Mesenteric fat pad (tissue), 1 donor: ENCODE results near the gene RFX1. TPM values are rescaled to one million over a fixed set of nuclear protein-coding genes. Genes with fewer than 3 reads are reported as not detected.
A peak's percentile ranks its signal among the peaks of the same experiment; 100 is the strongest.

Experiments used
- DNase-seq: peaks from one replicate; pipeline ENCODE4 v3.0.0-alpha.2; 2020; ENCODE audit warnings: low spot score
- total RNA-seq: library from RNA; stranded (reverse); fragmentation: NEBNext Ultra II Directional; extraction: Animal tissue kit (Norgen Biotek cat#: 25700); gene quantifications from one replicate; pipeline ENCODE4 v1.2.1, GENCODE V29; 2021
- donor health status: DM: yes; HTN: yes; CAD: no.

RFX1 gene
- total RNA-seq, 1 donor from 2014 or later: 12.2 TPM

DNA sequence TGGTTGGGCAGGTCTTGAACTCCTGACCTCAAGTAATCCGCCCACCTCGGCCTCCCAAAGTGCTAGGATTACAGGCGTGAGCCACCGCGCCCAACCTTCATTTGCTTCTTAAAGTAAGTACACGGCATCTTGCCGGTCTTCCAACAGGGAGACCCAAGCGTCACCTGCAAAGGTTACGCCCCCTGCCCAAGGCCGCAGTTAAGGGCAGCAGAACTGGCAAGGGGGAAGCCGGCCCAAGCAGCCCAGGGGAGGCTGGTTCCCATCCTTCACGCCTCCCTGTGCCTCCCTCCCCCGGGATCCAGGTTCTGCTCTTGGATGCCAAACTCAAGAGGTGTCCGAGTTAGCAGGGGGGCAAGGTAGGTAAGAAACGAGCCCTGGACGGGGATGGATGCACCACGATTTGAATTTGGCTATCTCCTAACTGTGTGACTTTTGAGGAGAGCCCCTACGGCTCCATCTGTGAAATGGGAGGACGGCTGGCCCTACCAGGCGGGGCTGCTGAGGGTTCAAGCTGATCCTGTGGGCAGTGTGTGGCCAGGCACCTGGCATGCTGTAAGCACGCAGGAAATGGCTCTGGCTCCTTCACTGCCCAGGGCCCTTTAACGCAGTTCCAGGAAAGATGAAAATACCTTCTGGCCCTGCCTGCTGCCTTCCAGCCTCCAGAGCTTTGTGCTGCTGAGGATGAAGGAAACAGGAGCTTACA is 9.0 kb downstream of the RFX1 start:
- DNase-seq: no peak

- no peak for DNase-seq
Observed at GRCh38 chr19:13995878-13996765, 10.0 kb downstream of the RFX1 start.

GRCh38 chr19:13995017-13995728 is 10.9 kb downstream of the RFX1 start:
- no peak for DNase-seq

DNA sequence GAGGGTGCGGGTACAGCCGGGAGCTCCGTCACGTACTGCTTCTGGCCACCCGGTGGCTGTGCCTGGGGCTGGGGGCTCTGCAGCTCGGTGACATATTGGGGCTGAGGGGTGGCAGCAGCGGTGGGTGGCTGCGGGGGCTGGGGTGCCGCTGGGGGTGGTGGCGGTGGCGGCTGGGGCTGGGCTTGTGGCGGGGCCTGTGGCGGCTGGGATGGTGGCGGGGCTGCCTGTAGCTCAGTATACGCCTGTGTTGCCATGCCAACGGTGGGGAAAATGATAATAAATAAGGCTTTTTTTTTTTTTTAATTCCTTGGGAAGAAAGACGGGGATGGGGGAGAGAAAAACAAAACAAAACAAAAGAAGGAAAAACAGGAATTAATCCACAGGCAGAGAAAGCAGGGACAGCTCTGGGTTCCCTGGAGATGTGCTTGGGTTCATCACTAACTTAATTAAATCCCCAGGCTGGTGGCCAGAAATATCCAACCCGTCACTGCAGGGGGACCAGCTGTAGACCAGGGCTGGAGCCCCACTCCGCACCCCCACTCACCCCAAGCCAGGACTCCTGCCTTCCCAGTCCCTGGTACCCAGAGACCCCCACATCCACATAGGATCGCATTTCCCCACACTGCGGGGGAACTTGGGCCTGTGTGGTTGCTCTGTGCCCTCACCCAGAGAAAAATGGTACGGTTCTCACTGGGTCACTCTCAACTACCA is 12.4 kb downstream of the RFX1 start:
- no peak for DNase-seq

GRCh38 chr19:13992025-13992424 is 14.1 kb downstream of the RFX1 start:
- DNase-seq: no peak

DNA sequence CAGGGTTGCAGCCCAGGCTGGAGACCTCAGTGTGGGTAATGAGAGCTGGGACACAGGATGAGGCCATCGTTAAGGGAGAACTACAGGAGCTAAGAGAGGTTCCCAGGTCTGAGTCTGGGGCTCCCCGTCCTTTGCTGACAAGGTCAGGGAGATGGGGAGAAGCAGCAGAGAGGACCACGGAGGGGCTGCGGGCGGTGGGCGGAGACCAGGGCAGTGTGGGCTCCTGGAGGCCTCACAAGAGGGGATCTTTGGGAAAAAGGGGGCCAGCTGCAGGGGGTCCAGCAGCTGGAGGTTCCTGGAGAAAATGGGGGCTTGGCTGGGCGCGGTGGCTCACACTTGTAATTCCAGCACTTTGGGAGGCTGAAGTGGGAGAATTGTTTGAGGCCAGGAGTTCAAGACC is 16.0 kb downstream of the RFX1 start:
- no peak for DNase-seq

GRCh38 chr19:13989487-13989886 is 16.6 kb downstream of the RFX1 start:
- DNase-seq: no peak

DNA sequence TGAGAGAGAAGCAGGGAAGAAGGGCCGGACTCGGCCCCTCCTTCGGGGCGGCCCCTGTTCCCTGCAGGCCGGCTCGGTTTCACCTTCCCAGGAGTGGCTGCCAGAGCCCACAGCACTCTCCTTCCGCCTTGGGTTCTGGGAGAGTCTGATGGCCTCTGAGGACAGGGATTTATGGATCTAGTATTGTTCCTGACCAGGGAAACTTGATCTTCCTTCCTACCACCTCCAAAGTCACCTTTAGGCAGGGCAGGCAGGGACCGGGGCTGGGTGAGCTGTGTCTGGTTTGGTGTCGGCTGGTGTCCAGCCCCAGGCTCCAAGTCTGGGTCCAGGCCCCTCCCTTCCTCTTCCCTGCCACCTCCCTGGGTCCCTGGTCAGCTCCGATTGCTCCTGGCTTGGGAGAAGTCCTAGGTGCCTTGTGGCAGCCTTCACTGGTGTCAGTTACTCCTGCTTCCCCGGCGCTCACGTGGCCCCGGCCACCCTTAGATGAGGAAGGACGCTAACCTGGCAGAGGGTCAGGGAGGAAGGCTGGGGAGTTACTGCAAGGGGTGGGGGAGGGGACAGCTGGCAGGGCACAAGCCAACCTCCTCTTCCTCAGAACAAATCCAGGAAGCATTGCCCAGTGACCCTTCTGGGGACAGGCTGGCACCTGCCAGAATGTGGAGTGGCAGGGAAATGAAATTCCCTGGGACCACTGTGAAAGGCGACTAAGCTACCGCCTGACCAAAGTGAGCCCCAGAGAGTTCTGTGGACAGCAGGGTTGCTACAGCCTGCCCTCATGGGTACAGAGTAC is 18.8 kb downstream of the RFX1 start:
- DNase-seq: no peak

GRCh38 chr19:13986348-13986904 is 19.7 kb downstream of the RFX1 start:
- DNase-seq: peak; percentile 94

DNA sequence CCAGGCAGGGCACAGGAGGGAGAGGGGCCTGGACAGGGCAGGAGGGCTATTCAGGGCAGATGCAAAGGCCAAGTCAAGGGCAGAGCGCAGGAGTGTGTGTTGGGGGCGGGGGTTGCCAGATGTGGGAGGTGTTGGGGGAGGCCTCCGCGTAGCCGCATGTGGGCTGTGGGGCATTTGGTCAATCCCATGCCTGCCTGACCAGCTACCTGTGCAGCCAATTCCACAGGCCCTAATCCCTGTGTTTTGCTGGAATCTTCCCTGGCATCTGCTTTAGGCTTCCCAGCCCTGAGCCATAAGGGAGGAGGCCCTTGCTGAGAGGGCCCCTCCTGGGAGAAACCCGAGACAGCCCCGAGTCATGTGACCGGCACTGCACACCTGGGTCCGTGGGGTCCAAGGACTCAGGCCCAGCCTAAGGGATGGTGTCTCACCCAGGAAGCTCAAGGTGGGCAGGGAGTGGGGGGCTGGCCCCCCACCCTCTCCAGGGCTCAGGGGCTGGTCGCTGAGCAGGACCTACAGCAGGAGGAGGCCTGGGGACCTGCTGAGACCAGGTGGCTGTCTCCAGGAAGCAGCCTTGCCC is 20.3 kb downstream of the RFX1 start:
- DNase-seq: no peak

- no peak for DNase-seq
Observed at GRCh38 chr19:13984875-13985741, 21.0 kb downstream of the RFX1 start.

GRCh38 chr19:13984186-13984585 is 21.9 kb downstream of the RFX1 start:
- DNase-seq: no peak

- no peak for DNase-seq
Observed at GRCh38 chr19:13983213-13983889, 22.8 kb downstream of the RFX1 start.

DNA sequence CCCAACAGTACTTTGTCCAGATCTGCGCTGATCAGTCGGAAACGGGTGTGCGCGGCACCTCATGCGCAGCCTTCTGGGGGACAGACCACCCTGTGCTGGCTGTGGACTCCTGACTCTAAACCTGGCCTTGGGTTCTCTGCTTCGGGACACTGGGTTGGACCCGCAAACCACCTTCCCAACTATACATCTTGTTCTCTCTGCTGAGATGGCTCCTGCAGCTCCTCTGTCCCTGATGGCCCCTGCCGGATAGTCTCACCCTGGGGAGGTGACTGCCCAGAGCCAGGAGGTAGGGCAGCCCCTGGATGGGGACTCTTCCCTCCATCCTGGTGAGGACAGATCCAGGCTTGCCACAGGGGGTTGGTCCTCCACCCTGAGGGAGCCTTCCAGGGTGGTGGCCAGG is 23.3 kb downstream of the RFX1 start:
- no peak for DNase-seq

DNA sequence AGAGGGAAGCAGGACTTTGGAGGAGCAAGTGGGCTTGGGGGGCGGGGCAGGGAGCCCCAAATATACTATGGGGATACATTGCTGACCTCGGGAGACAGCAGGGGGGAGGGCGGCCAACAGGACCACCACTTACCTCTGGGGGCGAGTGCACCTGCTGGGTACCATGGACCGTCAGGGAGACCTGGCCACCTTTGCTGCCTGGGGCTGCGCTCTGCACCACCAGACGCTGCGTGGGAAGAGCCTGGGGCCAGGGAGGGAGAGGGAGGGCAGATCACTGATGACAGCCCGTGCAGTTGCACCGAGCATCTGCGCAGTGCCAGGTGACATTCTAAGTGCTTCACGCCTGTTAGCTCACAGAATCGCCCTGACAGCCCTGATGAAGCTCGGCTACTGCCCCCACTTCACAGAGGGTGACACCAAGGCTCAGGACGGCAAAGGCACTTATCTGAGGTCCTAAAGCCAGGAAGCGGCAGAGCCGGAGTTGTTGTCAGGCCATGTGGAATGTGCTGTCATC is 24.1 kb downstream of the RFX1 start:
- no peak for DNase-seq

GRCh38 chr19:13981467-13981866 is 24.7 kb downstream of the RFX1 start:
- DNase-seq: no peak

- no peak for DNase-seq
Observed at GRCh38 chr19:13981021-13981420, 25.1 kb downstream of the RFX1 start.

GRCh38 chr19:13980340-13980739 is 25.8 kb downstream of the RFX1 start:
- DNase-seq: no peak
